ENCODE measurements around the gene MOB1B. TPM values are rescaled to one million over a fixed set of nuclear protein-coding genes. Genes with fewer than 3 reads are reported as not detected.

MOB1B gene
- total and polyA plus RNA-seq, 8 donors, result 0.87 to 48.8 (median 4.6) TPM

DNA sequence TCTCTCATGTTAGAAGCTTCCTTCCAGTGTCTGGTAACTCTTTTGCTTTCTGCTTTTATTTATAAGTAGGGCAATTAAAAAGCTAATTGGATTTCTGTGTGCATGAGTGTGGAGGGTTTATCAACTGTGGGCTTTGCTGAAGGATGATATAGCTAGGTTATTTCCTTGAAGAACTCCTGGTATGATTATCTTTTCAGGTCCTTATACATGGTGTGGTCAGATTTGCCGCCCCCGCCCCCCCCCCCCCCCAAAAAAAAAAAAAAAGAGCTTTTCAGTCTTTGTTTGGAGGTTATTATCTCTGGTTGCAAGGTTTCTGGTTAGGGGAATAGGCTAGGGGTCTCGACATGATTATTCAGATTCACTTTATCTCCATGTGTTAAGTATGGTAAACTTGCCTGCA is 35.9 kb downstream of the MOB1B start:
- no peaks in the 10 kb centered on the region for H3K36me3 ChIP-seq
- TF ChIP-seq POLR2AphosphoS5 (IDR thresholded peaks at IDR 0.05) (no peak), POLR2A (IDR thresholded peaks at IDR 0.05) (no peak), EP300 (IDR thresholded peaks at IDR 0.05) (no peak), CTCF (IDR thresholded peaks at IDR 0.05) (no peak)
- intact Hi-C loops (cut with DNase I; ENCODE audit: low total_unique reads), result no loop called here
- H3K27ac ChIP-seq, result no peak overlapping the region
- H3K4me1 ChIP-seq, result peaks cover 0 to 5% (median 0%) of the 10 kb centered on the region in 4 donors
- H3K9me3 ChIP-seq, result no peaks in the 10 kb centered on the region
- WGBS, 5 donors, result 62 to 70% (median 65%) methylated on average over 3 of the region's 3 CpGs
- DNase-seq, result no peak
- no peaks in the 10 kb centered on the region for H3K27me3 ChIP-seq
- H3K4me3 ChIP-seq, result no peak overlapping the region

GRCh38 chr4:70940134-70940533 is 38.0 kb downstream of the MOB1B start:
- Histone ChIP-seq H3K27ac (no peak overlapping the region), H3K4me3 (no peak overlapping the region), H3K36me3 (no peaks in the 10 kb centered on the region), H3K4me1 (peaks cover 0 to 8% (median 1%) of the 10 kb centered on the region in 4 donors), H3K9me3 (no peaks in the 10 kb centered on the region), H3K27me3 (no peaks in the 10 kb centered on the region)
- TF ChIP-seq POLR2AphosphoS5 (IDR thresholded peaks at IDR 0.05) (no peak), POLR2A (IDR thresholded peaks at IDR 0.05) (no peak), CTCF (IDR thresholded peaks at IDR 0.05) (no peak), EP300 (IDR thresholded peaks at IDR 0.05) (no peak)
- intact Hi-C loops (cut with DNase I; ENCODE audit: low total_unique reads), result no loop called here
- 94 to 99% (median 97%) methylated on average over 5 of the region's 5 CpGs for WGBS, 5 donors
- DNase-seq, result no peak

GRCh38 chr4:70943114-70943513 is 40.9 kb downstream of the MOB1B start:
- H3K27ac ChIP-seq, result no peak overlapping the region
- no peak overlapping the region for H3K4me3 ChIP-seq
- no peak for DNase-seq
- TF ChIP-seq POLR2AphosphoS5 (IDR thresholded peaks at IDR 0.05) (no peak), EP300 (IDR thresholded peaks at IDR 0.05) (no peak), CTCF (IDR thresholded peaks at IDR 0.05) (no peak), POLR2A (IDR thresholded peaks at IDR 0.05) (no peak)
- H3K4me1 ChIP-seq, result peaks cover 0 to 9% (median 2%) of the 10 kb centered on the region in 4 donors
- H3K36me3 ChIP-seq, result no peaks in the 10 kb centered on the region
- H3K27me3 ChIP-seq, result no peaks in the 10 kb centered on the region
- intact Hi-C loops (cut with DNase I; ENCODE audit: low total_unique reads), result no loop called here
- no peaks in the 10 kb centered on the region for H3K9me3 ChIP-seq

DNA sequence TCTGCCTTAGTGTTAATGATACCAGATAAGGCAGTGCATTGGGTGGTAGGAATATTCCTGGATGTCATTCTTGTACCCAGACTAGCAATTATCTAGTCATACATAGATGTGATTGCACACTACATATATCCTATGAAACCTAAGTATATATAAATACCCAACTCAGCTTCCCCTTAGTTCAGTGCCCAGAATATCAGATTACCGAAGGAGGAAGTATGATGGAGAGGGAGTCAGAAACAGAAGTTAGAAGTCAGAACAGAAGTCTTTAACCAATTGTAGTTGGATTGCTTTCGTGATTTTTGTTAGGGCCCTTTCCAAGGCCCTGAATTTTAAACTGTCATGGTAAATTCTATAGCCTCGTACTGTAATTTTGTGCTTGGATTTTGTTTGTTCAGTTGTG is 42.9 kb downstream of the MOB1B start:
- intact Hi-C loops (cut with DNase I; ENCODE audit: low total_unique reads), result no loop called here
- no peak for DNase-seq
- Histone ChIP-seq H3K4me3 (no peak overlapping the region), H3K36me3 (no peaks in the 10 kb centered on the region), H3K27ac (no peak overlapping the region), H3K4me1 (peaks cover 0 to 9% (median 2%) of the 10 kb centered on the region in 4 donors), H3K9me3 (no peaks in the 10 kb centered on the region), H3K27me3 (no peaks in the 10 kb centered on the region)
- WGBS, 5 donors, result 56 to 59% (median 58%) methylated on average over 3 of the region's 3 CpGs
- TF ChIP-seq POLR2AphosphoS5 (IDR thresholded peaks at IDR 0.05) (no peak), EP300 (IDR thresholded peaks at IDR 0.05) (no peak), CTCF (IDR thresholded peaks at IDR 0.05) (no peak), POLR2A (IDR thresholded peaks at IDR 0.05) (no peak)
